Amygdala (tissue), 56 donors: ENCODE results near the gene AASS.
A peak's percentile ranks its signal among the peaks of the same experiment; 100 is the strongest.

Source experiments
- DNase-seq, 56 donors: peaks; one replicate each; lab custom pipeline; 2025; lab: John Stamatoyannopoulos, UW

Gene AASS

DNA sequence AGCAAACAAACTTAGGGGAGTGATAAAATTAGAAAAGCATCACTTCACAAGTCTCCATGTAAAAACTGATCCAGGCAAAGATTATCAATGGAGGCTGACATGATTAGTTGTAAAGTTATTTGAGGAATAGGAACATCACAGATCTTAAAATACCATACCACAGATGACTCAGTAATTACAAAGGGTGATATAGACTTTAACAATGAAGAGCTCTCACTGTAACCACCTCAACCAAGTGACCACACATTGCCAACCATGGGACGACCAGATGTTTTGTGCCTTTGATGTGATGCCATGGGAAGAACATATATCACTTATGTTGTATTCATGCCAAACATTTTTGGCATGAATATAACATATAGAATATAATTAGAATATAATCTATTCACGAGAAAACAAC lies 11.7 kb downstream of the AASS start:
- no peak for DNase-seq

GRCh38 chr7:122123746-122124145 lies 20.3 kb downstream of the AASS start:
- no peak for DNase-seq

GRCh38 chr7:122118757-122119156 lies 25.3 kb downstream of the AASS start:
- DNase-seq = no peak

DNA sequence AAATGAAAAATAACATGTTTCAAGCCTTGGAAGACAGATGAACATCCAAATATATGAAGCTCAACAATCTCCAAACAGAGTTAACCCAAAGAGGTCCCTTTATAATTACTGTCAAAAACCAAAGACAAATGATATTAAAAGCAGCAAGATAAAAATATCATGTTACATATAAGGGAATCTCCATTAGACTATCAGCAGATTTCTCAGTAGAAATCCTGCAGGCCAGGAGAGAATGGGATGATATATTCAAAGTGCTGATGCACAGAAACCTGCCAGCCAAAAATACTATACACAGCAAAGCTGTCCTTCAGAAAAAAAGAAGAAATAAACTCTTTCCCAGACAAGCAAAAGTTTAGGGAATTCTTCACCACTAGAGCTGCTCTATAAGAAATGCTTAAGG lies 41.0 kb downstream of the AASS start:
- DNase-seq = no peak

- no peak for DNase-seq
Observed at GRCh38 chr7:122100021-122100420, 44.0 kb downstream of the AASS start.

- no peak for DNase-seq
Observed at GRCh38 chr7:122095642-122096041, 48.4 kb downstream of the AASS start.

- no peak for DNase-seq
Observed at GRCh38 chr7:122094549-122094948, 49.5 kb downstream of the AASS start.

GRCh38 chr7:122092964-122093797 lies 50.9 kb downstream of the AASS start:
- peak in 36 of 56 donors; percentile 0 to 83 (median 12) for DNase-seq

DNA sequence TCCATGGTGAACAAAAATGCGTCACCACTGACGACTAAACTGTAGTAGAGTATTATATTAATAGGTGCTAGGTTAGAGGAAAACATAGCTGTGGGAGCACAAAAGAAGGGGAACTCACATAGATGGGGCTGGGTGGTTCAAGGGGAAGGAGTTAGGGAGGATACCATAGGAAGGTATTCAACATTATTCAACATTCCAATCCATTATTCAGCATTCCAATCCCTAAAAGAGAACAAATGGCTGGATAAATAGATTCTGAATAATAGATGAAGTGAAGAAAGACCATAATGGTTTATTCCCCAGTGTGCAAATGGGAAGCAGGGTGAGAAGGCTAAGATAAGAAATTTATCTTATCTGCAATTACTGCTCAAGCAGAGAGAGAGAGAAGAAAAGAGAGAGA lies 61.4 kb downstream of the AASS start:
- no peak for DNase-seq

DNA sequence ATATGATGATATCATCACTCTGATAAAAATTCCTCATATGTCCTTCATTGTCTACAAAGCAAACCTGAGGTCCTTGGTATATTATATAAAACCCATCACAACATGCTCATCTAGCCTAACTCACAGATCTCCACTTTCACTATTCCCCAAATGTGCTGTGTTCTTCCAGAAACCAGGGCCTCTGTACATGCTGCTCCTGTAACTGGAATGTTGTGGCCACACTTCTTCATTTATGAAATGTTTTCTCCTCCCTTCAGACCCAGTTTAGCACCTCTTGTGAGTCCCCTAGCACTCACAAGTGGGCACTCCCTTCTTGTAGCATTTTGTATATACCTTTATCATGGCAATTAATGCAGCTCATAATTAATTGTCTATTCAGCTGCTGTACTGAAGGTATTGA lies 61.9 kb downstream of the AASS start:
- no peak for DNase-seq

GRCh38 chr7:122073635-122074034 lies 70.4 kb downstream of the AASS start:
- no peak for DNase-seq

GRCh38 chr7:122072924-122073599 lies 71.0 kb downstream of the AASS start:
- no peak for DNase-seq

- DNase-seq = no peak
Observed at GRCh38 chr7:122072272-122072671, 71.8 kb downstream of the AASS start.

GRCh38 chr7:122070834-122071233 lies 73.2 kb downstream of the AASS start:
- DNase-seq = no peak

DNA sequence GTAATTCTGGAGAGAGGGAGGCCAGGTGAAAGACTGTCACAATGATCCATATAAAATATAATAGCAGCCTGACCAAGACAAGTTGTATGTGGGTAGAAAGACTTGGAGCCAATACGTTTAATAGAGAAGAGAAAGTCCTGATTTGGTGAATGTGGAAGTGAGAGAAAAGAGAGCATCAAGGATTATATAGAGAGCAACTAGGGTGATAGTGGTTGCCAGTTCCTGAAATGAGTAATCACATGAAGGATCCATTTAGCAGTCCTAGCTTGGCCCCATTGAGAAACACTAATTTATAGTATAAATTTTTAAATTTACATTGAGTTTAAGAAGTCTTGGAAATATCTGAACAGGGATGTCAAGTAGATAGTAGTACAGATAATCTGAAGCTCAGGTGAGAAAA lies 74.0 kb downstream of the AASS start:
- DNase-seq = no peak

GRCh38 chr7:122068999-122069398 lies 75.0 kb downstream of the AASS start:
- DNase-seq = no peak

DNA sequence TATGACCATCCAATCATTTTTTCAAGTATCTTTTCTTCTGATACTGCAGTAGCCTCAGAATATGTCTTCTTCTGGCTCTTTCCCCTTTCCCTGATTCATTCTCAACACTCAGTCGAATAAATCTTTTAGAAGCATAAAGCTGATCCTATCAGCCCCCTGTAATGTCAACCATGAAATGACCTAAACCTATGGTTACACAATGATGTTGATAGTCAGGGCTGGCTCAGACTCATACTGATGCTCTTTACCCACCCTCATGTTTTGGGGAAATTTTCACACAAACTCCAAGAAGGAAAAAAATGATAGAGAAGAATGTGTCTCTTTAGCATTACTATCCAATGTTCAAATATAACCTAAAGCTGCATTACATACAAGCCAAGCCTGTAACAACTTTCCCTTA lies 76.0 kb downstream of the AASS start:
- no peak for DNase-seq

DNA sequence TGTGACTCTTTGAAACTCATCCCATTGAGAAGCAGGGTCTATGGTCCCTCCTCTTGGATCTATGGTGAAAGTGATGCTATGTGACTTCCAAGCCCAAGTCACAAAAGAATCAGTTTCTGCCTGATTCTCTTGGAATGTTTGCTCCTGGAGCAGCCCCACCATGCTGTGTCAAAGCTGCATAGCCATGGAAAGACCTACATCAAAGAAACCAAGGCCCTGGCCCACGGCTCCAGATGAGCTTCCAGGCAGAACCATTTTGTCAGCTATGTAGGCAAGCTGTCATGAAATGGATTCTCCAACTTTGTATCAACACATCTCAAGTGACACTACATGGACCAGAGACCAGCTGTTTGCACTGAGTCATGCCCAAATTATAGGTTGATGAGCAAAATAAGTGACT lies 77.0 kb downstream of the AASS start:
- no peak for DNase-seq

- peak in 1 of 56 donors; percentile 2 for DNase-seq
Observed at GRCh38 chr7:122064971-122065370, 79.1 kb downstream of the AASS start.

GRCh38 chr7:122063146-122063545 lies 80.9 kb downstream of the AASS start:
- DNase-seq = no peak

GRCh38 chr7:122059542-122059941 lies 84.5 kb downstream of the AASS start:
- DNase-seq = no peak

GRCh38 chr7:122056977-122057376 lies 87.1 kb downstream of the AASS start:
- no peak for DNase-seq
